ENCODE data around the gene SCTR.

Gene SCTR

DNA sequence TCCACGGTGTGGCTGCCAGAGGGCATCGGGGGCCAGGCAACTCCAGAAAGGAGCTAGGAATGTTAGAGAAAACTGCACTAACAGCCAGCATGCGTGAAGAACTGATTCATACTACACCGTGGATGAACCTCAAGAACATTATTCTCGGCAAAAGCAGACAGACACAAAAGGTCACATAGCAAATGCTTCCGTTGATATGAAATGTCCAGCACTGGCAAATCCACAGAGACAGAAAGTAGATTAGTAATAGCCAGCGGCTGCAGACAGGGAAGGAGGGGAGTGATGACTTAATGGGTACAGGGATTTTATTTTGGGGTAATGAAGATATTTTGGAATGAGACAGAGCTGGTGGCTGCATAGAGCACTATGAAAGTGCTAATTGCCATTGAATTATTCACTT, 37.4 kb downstream of the SCTR start:
- no peak for DNase-seq

DNA sequence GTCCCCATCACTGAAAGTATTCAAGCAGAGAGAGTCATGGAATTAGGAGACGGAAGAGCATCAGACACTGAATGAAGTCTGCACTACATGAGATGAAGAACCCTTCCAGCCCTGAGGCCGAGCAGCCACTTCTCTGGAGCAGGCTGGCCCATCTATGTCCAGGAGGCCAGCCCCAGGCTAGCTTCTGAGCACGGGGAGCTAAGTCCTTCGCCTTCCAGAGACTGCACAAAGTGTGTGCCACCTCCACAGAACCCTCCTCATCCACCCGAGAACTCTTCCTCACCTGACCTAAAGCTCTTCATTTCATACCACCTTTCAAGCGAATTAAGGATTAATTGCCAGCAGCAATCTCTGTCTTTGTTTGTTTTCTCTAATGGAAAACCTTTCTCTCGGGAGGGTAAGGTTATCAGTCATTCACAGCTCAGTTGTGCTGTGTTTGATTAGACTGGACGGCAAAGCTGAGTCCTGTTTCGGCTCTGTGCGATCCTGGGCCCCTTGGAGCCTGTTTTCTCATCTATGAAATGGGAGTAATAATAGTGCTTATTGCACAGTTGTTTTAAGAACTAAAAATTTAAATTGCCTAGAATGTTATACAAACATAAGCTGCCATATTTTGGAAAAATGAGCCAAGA, 38.0 kb downstream of the SCTR start:
- DNase-seq: no peak

DNA sequence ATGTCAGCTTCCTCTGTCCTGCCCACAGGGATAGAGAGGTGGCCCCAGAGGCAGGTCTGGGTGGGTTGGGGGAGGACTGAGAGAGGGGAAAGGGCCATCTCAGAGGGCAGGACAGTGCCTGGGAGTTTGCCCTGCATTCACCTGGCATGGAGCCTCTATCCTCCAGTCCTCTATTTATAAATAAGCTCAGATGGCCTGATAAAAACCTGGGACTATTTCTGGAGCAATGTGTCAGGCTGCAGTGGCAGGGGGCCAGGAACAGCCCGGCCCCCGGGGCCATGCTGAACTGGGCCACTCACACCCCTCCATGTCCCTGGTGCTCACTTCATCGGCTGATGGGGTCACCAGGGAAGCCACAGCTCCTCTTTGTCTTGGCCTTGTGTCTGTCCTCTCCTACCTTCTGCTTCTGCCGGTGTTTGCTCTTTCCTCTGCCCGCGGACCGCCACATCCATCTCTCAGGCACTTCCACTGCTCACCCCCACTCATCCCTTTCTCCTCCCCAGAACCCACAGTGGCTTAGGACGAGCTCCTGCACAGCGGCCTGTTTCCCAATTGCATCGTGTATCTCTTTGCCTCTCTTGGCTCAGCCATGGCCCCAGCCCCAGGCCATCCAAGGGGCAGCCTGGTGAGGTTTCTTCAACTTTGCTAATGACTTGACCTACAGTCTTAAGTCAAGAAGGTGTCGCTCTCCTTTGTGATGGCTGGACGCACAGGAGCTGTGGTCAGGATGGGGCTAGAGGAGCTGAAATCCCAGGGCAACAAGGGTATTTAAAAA, 38.8 kb downstream of the SCTR start:
- no peak for DNase-seq

DNA sequence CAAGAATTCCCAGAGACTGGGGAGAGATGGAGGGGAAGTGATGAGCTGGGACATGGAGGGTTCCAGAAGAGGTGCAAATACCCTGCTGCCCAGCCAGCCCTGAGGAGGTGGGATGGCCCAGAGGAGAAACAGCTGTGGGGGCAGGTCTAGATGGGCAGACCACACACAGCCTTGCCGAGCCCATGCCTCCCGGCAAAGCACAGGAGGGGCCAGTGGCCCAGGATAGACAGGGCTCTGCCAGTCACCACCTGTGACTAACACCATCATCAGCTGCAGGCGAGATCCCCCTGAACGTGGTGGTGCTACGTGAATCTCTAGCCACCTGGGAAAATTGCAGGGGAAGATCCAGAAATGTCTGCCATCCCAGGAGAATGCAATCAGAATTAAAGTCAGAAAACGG, 39.4 kb downstream of the SCTR start:
- no peak for DNase-seq

DNA sequence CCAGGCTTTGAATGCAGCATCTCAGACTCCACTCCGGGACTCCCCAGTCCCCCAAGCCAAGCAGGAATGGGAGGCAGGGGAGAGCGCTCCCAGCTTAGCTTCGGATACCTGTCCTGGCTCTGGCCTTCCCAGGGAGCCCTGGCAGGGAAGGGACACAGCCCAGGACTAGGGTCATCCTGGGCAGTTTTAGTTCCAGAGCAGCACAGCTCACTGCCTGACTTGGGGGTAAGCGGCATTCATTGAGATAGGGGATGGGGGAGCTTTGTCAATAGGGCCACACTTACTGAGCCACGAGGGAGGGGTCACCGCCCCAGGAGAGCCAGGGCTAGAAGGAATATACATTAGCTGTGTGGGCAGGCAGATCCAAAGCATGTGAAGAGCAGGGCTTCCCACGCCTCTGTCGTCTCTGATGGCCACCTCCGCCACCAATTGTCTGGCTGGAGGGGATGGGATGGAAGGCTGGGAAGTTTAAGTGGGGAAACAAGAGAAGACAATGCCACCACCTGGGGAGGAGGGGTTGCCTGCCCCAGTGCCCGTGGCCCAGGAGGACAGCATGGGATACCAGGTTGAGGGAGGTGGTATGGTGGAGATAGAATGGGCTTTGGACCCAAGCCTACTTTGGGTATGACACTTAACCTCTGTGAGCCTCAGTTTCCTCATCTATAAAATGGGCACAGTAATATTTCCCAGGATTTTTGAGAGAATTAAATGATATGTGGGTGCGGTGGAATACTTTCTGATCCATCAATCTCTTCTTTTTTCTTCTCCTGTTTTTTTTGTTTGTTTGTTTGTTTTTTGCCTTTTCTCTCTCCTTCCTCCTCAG, 40.2 kb downstream of the SCTR start:
- no peak for DNase-seq

DNA sequence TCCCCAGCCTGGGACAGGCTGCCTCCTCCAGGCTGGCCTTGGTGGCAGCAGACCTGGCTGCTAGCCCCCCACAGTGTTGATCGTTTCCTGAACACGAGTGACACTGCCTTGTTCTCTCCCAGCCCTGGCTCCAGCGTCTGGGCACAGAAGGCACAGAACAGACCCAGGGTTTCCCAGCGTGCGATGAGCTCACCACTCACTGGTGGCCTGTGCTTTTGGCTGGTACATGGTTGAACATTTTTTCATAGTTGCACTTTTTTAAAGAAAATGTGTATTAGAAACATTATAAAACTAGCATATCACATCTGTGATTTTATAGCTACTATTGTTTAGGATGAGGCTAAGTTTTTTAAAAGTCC, 40.9 kb downstream of the SCTR start:
- DNase-seq: no peak

DNA sequence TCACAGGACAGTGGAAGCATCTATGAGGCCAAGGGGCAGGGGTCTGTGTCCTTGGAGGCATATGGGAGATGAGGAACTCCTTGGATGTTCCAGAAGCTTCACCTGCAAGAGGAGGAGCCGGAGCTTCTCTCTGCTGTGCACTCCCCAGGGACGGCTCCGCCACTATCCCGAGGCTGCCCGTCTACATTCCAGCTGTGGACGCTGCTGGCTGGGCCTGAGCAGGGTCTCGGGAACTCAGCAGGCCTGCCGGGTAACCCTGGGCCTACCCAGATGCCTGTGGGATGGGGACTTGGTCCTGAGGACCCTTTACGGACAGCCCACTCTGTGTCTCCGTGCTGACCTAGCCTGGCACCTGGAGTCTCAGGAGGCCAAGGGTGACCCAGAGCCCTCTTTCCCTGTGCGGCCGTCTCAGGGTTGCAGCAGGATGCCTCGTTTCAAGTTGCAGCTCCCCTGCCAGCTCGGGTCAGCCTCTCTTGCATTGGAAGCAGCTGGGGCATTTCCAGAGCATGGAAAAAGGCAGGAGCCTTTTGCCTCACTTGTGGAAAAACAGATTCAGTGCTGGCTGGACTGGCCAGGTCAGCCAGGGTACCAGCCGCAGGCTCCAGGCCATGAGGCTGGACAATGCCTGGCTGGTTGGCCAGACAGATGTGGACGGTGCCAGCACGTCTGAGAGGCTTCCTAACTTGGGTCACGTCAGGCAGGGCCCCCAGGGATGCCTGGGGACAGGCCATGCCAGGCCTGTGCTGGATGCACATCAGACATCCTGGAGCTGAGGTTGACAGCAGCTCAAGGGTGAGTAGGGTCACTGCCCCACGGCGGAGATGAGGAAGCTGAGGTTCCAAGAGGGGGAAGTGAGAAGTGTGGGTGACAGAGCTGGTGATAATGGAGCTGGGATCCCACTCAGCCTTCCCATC, 41.5 kb downstream of the SCTR start:
- DNase-seq: no peak

DNA sequence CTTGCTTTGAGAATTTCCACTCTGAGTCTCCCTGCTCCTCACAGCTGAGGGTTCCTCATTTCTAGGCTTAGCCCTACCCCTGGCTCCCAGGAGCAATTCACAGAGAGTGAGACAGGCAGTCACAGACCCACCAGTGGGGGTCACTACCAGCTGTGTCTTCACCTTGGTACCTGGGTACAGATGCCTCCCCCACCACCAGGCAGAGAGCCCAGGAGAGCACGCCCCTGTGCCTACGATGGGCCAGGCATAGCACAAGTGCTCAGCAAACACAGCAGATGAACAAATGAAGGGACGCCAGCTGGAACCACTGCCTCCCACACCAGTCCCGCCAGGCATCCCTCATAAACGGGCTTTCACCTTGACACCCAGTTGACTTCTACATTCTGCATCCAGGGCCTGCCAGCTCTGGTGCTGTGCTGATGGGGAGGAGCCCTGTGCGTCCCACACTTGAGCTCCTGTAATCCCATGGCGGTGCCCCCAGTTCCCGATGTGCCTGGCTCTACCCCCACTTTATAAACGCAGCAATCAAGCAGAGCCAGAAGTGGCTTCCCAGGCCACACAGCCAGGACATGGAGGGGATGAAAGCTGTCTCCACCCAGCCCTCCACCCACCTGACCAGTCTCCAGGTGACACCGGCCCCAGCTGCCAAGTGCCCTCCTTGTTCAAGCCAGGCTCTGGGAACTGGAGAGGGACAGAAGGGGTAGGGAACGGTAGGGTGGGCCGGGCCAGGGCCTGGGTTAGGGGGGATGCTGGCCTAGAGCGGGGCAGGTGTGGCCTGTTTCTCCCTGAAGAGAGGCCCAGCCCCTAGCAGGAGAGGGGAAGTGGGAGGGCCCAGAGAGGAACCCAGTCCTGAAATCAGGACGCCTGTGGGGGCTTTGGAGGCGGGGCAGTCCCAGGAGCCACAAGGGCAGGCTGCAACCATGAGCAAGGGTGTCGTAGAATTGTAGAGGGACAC, 42.5 kb downstream of the SCTR start:
- DNase-seq: no peak

DNA sequence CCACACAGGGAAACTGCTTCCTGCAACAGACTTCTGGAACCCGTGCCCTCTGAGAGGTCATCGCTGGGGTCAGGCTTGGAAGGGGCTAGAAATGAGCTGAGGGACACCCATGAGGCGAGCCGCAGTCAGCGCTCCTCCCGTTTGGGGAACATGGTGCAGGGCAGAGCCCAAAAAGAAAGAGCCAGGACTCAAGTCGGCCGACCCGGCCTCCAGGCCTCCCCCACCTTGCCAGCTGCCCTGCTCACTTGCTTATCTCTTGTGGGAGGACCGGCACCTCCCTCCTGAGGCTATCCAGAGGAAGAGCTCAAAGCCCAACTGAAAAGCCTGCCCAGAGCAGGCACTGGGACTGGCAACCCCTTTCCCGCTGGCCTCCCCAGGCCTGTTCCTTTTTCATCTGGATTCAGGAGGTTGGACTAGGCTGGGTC, 43.6 kb downstream of the SCTR start:
- DNase-seq: no peak

DNA sequence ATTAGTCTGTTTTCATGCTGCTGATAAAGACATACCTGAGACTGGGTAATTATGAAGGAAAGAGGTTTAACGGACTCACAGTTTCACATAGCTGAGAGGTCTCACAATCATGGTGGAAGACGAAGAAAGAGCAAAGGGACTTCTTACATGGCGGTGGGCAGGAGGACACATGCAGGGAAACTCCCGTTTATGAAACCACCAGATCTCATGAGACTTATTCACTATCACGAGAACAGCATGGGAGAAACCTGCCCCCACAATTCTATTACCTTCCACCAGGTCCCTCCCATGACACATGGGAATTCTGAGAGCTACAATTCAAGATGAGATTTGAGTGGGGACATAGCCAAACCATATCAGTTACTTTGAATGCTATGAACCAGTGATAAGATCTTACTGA, 44.1 kb downstream of the SCTR start:
- no peak for DNase-seq

DNA sequence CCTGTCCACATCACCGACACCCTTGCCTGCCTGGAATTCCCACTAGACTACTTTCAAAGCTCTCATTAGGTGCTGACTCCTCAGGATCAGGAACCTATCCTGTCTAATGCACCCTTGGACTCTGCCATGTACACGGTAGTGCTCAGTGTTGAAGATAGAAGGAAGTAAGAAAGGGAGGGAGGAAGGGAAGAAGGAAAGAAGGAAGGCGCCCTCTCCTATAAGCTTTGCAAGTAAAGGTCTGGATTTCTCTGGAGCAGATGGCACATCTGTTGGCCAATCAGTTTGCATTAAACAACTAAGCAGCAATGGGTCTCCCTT, 45.3 kb downstream of the SCTR start:
- no peak for DNase-seq

DNA sequence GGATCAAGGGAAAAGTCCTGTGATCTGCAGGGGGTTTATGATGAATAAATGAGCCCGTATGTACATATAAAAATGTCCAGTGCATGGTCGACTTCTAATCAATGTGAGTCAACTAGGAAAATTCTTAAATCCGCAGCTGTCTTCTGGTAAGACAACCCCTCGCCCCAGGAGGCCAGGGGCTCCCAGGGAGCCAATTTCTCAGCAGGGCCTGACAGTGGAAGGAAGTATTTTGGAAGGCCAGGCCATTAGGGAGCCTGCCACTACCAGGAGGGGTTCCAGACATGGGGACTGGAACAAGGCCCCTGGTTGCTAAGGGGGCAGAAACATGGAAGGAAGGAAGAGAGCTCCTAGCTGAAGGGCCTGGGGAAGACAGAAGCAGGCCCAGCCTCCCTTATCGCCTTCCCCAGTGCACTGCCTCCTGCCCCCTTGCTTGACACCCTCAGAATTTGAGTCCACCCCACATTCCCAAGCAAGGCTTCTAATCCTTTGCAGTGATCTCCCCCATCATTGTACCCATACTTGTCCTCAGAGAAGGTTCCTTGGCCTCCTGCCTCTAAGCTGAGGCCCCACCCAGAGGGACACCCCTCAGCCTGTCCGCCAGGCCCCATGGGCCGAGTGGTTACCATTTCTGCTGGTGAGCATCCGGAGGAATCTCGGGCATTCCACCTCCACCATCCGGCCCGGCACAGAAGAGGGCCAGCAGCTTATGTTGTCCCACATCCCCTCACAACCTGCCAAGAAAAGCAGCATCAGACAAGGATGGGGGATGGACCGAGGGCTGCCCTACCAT, 45.9 kb downstream of the SCTR start:
- no peak for DNase-seq

DNA sequence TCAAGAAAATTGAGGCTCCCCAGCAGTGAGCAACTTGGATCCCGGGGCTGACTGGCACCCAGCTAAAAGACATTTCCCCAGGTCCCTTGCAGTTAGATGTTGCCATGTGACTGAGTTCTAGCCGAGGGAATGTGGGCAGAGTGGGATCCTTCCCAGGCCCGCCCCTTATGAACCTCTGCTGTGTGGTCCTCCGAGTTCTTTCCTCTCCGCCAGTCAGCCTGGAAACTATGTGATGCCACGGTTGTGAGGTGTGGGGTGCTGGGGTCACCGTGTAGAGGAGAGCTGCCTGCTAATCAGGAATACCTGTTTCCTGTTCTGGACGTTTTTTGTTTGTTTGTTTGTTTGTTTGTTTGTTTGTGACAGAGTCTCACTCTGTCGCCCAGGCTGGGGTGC, 47.2 kb downstream of the SCTR start:
- no peak for DNase-seq

DNA sequence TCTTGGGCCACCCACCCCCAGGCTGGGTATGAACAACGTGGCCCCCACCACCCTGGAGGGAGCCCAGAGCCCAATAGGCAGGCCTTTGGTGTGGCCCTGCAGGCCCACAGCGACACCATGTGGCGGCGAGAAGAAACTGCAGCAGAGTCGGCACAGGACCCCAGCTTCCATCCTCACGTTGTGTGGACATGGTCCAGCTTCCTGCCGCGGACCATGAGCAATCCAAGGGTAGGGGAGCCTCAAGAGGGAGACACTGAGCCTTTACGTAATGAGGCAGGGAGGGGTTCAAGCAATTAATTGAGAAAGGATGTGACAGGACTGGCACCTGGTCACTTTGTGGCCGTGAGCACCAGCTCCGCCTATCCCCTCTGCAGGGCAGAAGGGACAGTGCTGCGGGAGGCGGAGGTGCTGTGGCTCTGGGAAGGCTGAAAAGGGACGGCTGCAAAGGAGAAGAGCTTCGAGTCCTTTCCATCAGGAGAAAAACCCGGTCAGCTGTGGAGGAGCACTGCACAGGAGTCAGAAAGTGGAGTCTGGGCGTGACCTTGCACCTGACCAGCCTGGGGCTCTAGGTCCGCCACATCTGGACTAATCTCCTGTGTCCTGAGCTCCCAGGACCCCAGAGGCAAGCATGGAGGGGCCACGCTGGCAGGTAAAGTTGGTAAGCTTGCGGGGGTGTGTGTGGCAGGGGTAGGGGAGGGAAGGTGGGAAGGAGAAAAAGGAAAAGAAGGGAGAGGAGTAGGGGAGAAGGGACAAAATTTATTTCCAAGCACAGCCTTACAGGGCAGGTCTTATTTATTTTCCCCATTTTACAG, 47.8 kb downstream of the SCTR start:
- DNase-seq: peak; percentile 16

DNA sequence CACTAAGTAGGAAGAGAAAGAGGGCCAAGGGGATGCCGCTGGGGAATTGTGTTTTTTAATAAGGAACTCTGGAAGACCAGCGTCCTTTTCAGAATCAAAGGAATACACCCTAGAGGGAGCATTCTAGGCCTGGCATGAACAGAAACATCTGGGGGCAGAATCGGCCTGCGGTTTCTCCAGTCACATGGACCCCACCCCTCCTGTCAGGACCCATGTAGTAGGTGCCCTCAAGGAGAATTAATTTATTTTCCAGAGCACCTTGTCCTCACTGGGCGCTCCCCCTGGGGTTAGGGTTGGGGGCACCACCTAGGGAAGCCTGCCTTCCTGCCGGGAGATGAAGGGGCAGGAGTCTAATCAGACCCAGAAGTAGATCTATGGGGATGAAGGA, 48.4 kb downstream of the SCTR start:
- DNase-seq: no peak

DNA sequence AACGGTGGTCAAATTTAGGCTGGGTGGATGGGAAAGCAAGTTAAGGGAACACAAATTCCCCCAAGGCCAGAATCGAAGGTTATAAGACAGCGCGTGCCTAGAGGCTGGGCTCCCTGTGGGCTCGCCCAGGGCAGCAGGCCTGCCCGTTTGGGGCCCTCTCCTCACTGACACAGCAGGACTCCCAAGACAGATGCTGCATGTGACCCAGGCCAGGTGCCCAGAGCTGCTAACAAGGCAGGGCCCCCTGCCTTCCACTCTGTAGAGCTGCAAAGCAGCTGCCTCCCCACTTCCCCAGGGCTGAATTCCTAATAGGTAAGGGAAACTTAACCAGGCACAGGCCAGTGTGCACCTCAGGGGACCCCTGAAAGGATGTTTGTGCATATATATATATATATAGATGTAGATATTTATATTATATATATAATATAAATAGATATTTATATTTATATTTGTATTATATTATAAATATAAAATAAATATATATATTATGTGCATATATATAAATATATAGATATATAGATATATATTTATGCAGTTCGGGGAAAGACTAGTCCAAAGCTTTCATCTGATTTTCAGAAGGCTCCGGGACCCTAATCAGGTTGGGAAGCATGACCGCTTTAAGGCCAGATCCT, 48.9 kb downstream of the SCTR start:
- DNase-seq: no peak

DNA sequence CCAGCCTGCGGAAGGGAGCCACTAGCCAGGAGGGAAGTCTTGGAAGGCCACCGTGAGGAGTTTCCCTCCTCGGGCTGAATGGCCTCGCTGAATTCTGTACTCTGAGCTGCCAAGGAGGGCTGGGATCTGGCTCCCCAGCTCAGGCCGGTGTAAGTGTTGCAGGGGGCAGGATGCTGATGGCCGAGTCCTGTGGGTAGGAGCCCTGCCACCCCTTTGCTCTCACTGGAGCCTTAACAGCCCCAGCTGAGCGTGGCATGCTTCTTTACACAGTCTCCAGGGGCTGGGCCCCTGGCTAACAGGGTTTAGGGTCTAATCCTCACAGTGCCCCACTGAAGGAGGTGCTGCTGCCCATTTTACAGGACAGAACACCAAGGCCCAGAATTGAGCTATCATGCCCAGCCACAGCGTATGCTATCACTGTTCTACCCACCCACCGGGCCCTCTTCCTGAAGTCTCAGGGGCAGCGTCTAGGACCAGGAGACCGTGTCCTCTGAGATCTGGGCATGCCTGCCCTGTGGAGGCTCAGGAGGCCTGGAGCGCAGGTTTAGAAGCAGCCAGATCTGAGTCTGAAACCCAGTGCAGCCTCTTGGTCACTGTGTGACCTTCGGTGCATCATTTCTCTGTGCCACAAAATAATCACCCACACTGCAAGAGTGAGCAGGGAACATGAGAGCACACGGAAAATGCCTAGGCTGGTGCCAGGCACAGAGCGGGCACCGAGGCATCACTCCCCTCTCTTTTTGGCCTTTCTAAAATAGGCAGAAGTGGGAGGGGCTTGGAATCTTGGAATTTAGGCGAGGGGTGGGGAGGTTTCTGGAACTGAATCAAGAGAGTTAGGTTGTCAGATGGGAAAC, 49.7 kb downstream of the SCTR start:
- no peak for DNase-seq

DNA sequence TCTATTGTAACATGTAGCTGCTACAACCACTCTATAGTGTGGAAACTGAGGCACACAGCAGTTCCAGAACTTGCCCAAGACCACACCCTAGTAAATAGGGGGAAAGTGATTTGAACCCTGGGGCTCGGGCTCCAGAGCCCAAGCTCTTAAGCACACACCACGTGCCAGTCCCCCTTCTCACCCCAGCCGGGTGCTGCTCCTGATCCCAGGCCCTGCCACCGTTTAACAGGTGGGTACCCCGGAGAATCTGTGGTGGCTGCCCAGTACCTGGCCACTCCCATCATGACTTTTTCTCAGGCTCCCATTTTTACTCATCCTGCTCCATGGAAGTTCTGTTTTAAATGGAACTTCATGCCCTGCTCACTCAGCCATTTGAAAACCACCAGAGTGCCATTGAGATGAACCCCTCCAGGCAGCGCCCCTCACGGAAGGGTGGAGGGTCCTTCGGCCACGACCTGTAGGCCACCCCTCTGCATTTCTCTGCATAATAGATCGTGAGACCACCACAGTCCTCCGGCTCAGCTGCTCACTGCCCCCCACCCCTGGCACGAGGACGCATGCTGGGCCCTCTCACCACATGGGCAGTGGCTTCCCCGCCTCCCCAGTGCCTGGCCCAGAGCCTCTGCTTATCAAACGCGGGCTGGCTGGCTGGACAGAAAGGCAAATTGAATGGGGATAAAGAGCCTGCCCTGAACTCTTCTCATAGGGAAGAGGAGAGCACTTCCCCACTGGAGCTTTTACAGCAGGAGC, 50.5 kb downstream of the SCTR start:
- no peak for DNase-seq
